HEK293 (cell line): ENCODE results near the gene MRPL32.

Experiments used
- ZNF530 ChIP-seq: fragments of 450-650 bp; formaldehyde crosslinking; IDR thresholded peaks from 2 replicates; pipeline ENCODE4 v1.5.1; 2016; ENCODE audit warnings: low read depth, missing biosample characterization, missing genetic modification characterization
- TF ChIP-seq, protein P1 (sequence below): fragments of 450-650 bp; formaldehyde crosslinking; IDR thresholded peaks from 2 replicates; pipeline ENCODE4 v1.5.1; 2016; ENCODE audit warnings: missing biosample characterization, missing genetic modification characterization
- TF ChIP-seq, protein P2 (sequence below): fragments of 450-650 bp; formaldehyde crosslinking; IDR thresholded peaks from 2 replicates; pipeline ENCODE4 v1.5.1; 2016; ENCODE audit warnings: missing biosample characterization, missing genetic modification characterization
- TF ChIP-seq, protein P3 (sequence below): fragments of 450-650 bp; formaldehyde crosslinking; IDR thresholded peaks from 2 replicates; pipeline ENCODE4 v1.5.1; 2016; ENCODE audit warnings: missing biosample characterization, missing genetic modification characterization

DNA sequence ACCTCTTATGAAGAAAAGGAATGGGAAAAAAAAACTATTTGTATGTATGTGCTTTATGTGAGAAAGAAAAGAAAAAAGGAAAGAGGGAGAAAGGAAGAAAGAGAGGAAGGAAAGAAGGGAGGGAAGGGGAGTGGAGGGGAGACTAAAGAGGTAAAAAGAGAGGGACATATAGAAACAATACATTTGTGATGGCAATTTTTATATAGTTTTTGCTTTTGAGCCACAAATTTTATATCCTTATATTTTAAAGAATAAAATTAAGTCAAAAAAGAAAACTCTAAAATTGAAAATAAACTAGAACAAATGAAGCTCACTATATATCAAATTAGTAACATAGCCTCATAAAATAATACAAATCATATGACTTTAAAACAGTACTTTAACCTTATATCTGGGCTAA is 31.3 kb upstream of the MRPL32 start:
- TF ChIP-seq, protein P1, sequence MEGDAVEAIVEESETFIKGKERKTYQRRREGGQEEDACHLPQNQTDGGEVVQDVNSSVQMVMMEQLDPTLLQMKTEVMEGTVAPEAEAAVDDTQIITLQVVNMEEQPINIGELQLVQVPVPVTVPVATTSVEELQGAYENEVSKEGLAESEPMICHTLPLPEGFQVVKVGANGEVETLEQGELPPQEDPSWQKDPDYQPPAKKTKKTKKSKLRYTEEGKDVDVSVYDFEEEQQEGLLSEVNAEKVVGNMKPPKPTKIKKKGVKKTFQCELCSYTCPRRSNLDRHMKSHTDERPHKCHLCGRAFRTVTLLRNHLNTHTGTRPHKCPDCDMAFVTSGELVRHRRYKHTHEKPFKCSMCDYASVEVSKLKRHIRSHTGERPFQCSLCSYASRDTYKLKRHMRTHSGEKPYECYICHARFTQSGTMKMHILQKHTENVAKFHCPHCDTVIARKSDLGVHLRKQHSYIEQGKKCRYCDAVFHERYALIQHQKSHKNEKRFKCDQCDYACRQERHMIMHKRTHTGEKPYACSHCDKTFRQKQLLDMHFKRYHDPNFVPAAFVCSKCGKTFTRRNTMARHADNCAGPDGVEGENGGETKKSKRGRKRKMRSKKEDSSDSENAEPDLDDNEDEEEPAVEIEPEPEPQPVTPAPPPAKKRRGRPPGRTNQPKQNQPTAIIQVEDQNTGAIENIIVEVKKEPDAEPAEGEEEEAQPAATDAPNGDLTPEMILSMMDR (tag by site-specific recombination) = no peak
- TF ChIP-seq, protein P2, sequence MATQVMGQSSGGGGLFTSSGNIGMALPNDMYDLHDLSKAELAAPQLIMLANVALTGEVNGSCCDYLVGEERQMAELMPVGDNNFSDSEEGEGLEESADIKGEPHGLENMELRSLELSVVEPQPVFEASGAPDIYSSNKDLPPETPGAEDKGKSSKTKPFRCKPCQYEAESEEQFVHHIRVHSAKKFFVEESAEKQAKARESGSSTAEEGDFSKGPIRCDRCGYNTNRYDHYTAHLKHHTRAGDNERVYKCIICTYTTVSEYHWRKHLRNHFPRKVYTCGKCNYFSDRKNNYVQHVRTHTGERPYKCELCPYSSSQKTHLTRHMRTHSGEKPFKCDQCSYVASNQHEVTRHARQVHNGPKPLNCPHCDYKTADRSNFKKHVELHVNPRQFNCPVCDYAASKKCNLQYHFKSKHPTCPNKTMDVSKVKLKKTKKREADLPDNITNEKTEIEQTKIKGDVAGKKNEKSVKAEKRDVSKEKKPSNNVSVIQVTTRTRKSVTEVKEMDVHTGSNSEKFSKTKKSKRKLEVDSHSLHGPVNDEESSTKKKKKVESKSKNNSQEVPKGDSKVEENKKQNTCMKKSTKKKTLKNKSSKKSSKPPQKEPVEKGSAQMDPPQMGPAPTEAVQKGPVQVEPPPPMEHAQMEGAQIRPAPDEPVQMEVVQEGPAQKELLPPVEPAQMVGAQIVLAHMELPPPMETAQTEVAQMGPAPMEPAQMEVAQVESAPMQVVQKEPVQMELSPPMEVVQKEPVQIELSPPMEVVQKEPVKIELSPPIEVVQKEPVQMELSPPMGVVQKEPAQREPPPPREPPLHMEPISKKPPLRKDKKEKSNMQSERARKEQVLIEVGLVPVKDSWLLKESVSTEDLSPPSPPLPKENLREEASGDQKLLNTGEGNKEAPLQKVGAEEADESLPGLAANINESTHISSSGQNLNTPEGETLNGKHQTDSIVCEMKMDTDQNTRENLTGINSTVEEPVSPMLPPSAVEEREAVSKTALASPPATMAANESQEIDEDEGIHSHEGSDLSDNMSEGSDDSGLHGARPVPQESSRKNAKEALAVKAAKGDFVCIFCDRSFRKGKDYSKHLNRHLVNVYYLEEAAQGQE = no peak
- TF ChIP-seq ZNF530 (tag by site-specific recombination) = no peak
- TF ChIP-seq, protein P3, sequence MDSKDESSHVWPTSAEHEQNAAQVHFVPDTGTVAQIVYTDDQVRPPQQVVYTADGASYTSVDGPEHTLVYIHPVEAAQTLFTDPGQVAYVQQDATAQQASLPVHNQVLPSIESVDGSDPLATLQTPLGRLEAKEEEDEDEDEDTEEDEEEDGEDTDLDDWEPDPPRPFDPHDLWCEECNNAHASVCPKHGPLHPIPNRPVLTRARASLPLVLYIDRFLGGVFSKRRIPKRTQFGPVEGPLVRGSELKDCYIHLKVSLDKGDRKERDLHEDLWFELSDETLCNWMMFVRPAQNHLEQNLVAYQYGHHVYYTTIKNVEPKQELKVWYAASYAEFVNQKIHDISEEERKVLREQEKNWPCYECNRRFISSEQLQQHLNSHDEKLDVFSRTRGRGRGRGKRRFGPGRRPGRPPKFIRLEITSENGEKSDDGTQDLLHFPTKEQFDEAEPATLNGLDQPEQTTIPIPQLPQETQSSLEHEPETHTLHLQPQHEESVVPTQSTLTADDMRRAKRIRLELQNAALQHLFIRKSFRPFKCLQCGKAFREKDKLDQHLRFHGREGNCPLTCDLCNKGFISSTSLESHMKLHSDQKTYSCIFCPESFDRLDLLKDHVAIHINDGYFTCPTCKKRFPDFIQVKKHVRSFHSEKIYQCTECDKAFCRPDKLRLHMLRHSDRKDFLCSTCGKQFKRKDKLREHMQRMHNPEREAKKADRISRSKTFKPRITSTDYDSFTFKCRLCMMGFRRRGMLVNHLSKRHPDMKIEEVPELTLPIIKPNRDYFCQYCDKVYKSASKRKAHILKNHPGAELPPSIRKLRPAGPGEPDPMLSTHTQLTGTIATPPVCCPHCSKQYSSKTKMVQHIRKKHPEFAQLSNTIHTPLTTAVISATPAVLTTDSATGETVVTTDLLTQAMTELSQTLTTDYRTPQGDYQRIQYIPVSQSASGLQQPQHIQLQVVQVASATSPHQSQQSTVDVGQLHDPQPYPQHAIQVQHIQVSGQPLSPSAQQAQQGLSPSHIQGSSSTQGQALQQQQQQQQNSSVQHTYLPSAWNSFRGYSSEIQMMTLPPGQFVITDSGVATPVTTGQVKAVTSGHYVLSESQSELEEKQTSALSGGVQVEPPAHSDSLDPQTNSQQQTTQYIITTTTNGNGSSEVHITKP = no peak
